NCI-H524 (cell line): ENCODE measurements around the gene ZNF19.

Experiments
- DNase-seq, 2 experiments: peaks; one replicate each; lab custom pipeline; 2025; lab: John Stamatoyannopoulos, UW

ZNF19 gene

GRCh38 chr16:71490361-71490760 is 1.2 kb upstream of the ZNF19 start:
- DNase-seq: no peak

- peak; percentile 77 to 92 for DNase-seq
These were observed 4.9 kb downstream of the ZNF19 start for GRCh38 chr16:71484006-71484893.

GRCh38 chr16:71482569-71482968 is 6.6 kb downstream of the ZNF19 start:
- DNase-seq: no peak

- DNase-seq: no peak
These were observed 8.2 kb downstream of the ZNF19 start for GRCh38 chr16:71480956-71481355.

- peak in 1 of 2 experiments; percentile 62 for DNase-seq
These were observed 9.7 kb downstream of the ZNF19 start for GRCh38 chr16:71479420-71479819.

GRCh38 chr16:71476457-71477124 is 12.5 kb downstream of the ZNF19 start:
- no peak for DNase-seq

GRCh38 chr16:71474864-71475263 is 14.3 kb downstream of the ZNF19 start:
- no peak for DNase-seq

GRCh38 chr16:71473891-71474290 is 15.2 kb downstream of the ZNF19 start:
- no peak for DNase-seq

- DNase-seq: no peak
These were observed 16.2 kb downstream of the ZNF19 start for GRCh38 chr16:71472931-71473330.

- DNase-seq: no peak
These were observed 17.1 kb downstream of the ZNF19 start for GRCh38 chr16:71472051-71472450.

- DNase-seq: no peak
These were observed 21.3 kb downstream of the ZNF19 start for GRCh38 chr16:71467810-71468209.

- DNase-seq: no peak
These were observed 24.9 kb downstream of the ZNF19 start for GRCh38 chr16:71464231-71464630.

GRCh38 chr16:71461686-71462648 is 27.2 kb downstream of the ZNF19 start, which contains the start of gene ZNF23:
ZNF23 (minus strand) TSS chr16:71462247; CDS start chr16:71456796, 5,451 bp downstream.
- peak; percentile 60 to 82 for DNase-seq

GRCh38 chr16:71460941-71461340 is 28.2 kb downstream of the ZNF19 start:
- DNase-seq: no peak

- DNase-seq: no peak
These were observed 28.9 kb downstream of the ZNF19 start for GRCh38 chr16:71460236-71460635.

GRCh38 chr16:71459510-71459909 is 29.6 kb downstream of the ZNF19 start:
- no peak for DNase-seq

GRCh38 chr16:71456801-71457200 is 32.3 kb downstream of the ZNF19 start:
- no peak for DNase-seq

- no peak for DNase-seq
These were observed 36.1 kb downstream of the ZNF19 start for GRCh38 chr16:71453036-71453435.

GRCh38 chr16:71449020-71449419 is 40.1 kb downstream of the ZNF19 start:
- DNase-seq: no peak

- no peak for DNase-seq
These were observed 40.8 kb downstream of the ZNF19 start for GRCh38 chr16:71448274-71448866.

- no peak for DNase-seq
These were observed 45.4 kb downstream of the ZNF19 start for GRCh38 chr16:71443714-71444113.

- no peak for DNase-seq
These were observed 47.1 kb downstream of the ZNF19 start, which contains the start of gene TLE7 for GRCh38 chr16:71442051-71442440. TLE7 (minus strand) TSS chr16:71442054; CDS start chr16:71433324, 8,730 bp downstream.
